ENCODE results near the gene GAN. TPM values are rescaled to one million over a fixed set of nuclear protein-coding genes. Genes with fewer than 3 reads are reported as not detected.

GAN gene
- 29.7 TPM for total RNA-seq

GRCh38 chr16:81314603-81315270 is at the start of gene GAN:
Gene GAN, plus strand, starts transcription at chr16:81314962. Its CDS starts 152 bp downstream, at chr16:81315114.

Other genes starting within 250 kb of the GAN start
- 3.1 TPM for gene C16orf46, start 237.7 kb upstream of the GAN start, total RNA-seq
- 21.3 TPM for gene GCSH, start 218.6 kb upstream of the GAN start, total RNA-seq
- gene BCO1, start 76.3 kb upstream of the GAN start, total RNA-seq = not detected
- gene CMIP, start 129.8 kb downstream of the GAN start, total RNA-seq = 63.9 TPM